ENCODE results near the gene CELF1.

The CELF1 gene

DNA sequence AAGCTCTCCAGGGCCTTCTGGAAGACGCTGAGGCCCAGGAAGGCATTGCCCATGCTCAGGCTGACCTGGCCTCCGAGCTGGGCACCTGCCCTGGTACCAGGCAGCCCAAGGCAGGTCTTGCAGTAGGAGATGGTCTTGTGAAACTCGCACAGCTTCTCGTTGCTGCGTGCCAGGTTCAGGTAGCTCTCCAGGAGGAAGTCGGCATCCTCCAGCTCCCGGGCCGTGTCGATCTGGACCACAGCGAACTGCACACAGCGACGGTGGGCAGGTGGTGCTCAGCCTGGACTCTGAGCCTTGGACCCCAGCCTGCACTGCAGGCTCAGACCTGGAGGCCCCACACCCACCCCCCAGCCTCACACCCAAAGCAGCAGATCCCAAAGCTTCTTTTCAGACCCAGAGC, 105.0 kb downstream of the CELF1 start:
- no peaks in the 10 kb centered on the region for H3K27me3 ChIP-seq (ENCODE audit: control insufficient read depth, insufficient read depth, low read length)
- H3K9ac ChIP-seq (ENCODE audit: low read depth, low read length), result no peak overlapping the region
- H3K9me3 ChIP-seq (ENCODE audit: control insufficient read depth, insufficient read depth, low read length), result no peaks in the 10 kb centered on the region
- no peaks in the 10 kb centered on the region for H3K36me3 ChIP-seq (ENCODE audit: control insufficient read depth, insufficient read depth, low read length)
- no peak overlapping the region for H3K4me3 ChIP-seq (ENCODE audit: low read depth, low read length)
- H3K4me1 ChIP-seq (ENCODE audit: control insufficient read depth, insufficient read depth, low read length), result no peaks in the 10 kb centered on the region

DNA sequence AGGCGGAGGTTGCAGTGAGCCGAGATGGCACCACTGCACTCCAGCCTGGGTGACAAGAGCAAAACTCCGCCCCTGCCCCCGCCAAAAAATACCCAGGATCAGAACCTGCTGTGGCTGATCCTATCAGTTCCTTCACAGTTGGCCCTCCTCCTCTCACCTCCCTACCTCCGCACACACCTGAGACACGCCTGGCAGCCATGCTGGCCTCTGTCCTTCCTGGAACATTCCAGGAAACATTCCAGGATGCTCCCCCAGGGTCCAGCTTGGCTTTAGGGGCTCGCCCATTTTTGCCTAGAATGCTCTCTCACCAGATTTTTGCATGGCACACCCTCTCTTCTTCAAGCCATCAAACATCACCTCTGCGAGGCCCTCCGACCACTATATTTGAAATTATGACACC, 106.1 kb downstream of the CELF1 start:
- H3K4me3 ChIP-seq (ENCODE audit: low read depth, low read length), result no peak overlapping the region
- H3K4me1 ChIP-seq (ENCODE audit: control insufficient read depth, insufficient read depth, low read length), result no peaks in the 10 kb centered on the region

GRCh38 chr11:47445840-47446239, 107.1 kb downstream of the CELF1 start:
- no peak overlapping the region for H3K4me3 ChIP-seq (ENCODE audit: low read depth, low read length)
- H3K27me3 ChIP-seq (ENCODE audit: control insufficient read depth, insufficient read depth, low read length), result no peaks in the 10 kb centered on the region
- no peaks in the 10 kb centered on the region for H3K4me1 ChIP-seq (ENCODE audit: control insufficient read depth, insufficient read depth, low read length)
- no peaks in the 10 kb centered on the region for H3K9me3 ChIP-seq (ENCODE audit: control insufficient read depth, insufficient read depth, low read length)
- H3K36me3 ChIP-seq (ENCODE audit: control insufficient read depth, insufficient read depth, low read length), result no peaks in the 10 kb centered on the region
- H3K9ac ChIP-seq (ENCODE audit: low read depth, low read length), result no peak overlapping the region

More for the DNA sequence above, 106.1 kb downstream of the CELF1 start:
- Histone ChIP-seq H3K27me3 (ENCODE audit: control insufficient read depth, insufficient read depth, low read length) (no peaks in the 10 kb centered on the region), H3K9me3 (ENCODE audit: control insufficient read depth, insufficient read depth, low read length) (no peaks in the 10 kb centered on the region), H3K36me3 (ENCODE audit: control insufficient read depth, insufficient read depth, low read length) (no peaks in the 10 kb centered on the region), H3K9ac (ENCODE audit: low read depth, low read length) (no peak overlapping the region)

DNA sequence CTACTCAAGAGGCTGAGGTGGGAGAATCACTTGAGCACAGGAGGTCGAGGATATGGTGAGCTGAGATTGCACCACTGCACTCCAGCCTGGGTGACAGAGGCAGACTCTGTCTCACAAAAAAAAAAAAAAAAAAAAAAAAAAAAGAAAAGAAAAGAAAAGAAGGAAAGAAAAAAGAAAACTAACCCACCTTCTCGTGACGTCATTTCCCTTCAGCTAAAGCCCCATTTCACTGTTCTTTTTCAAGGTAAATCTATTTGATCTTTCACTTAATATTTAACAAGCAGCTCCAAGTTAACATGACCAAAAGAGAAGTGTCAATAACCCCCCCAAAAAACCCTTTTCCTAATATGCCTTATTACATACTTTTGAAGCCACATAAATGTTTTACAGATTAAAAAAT, 109.1 kb downstream of the CELF1 start:
- Histone ChIP-seq H3K4me1 (ENCODE audit: control insufficient read depth, insufficient read depth, low read length) (no peaks in the 10 kb centered on the region), H3K9me3 (ENCODE audit: control insufficient read depth, insufficient read depth, low read length) (no peaks in the 10 kb centered on the region), H3K9ac (ENCODE audit: low read depth, low read length) (no peak overlapping the region), H3K36me3 (ENCODE audit: control insufficient read depth, insufficient read depth, low read length) (no peaks in the 10 kb centered on the region), H3K4me3 (ENCODE audit: low read depth, low read length) (no peak overlapping the region), H3K27me3 (ENCODE audit: control insufficient read depth, insufficient read depth, low read length) (no peaks in the 10 kb centered on the region)

GRCh38 chr11:47443028-47443700, 109.8 kb downstream of the CELF1 start:
- Histone ChIP-seq H3K4me3 (ENCODE audit: low read depth, low read length) (no peak overlapping the region), H3K9ac (ENCODE audit: low read depth, low read length) (no peak overlapping the region), H3K9me3 (ENCODE audit: control insufficient read depth, insufficient read depth, low read length) (no peaks in the 10 kb centered on the region), H3K4me1 (ENCODE audit: control insufficient read depth, insufficient read depth, low read length) (no peaks in the 10 kb centered on the region), H3K27me3 (ENCODE audit: control insufficient read depth, insufficient read depth, low read length) (no peaks in the 10 kb centered on the region), H3K36me3 (ENCODE audit: control insufficient read depth, insufficient read depth, low read length) (no peaks in the 10 kb centered on the region)

GRCh38 chr11:47442514-47442913, 110.4 kb downstream of the CELF1 start:
- no peaks in the 10 kb centered on the region for H3K36me3 ChIP-seq (ENCODE audit: control insufficient read depth, insufficient read depth, low read length)
- H3K4me1 ChIP-seq (ENCODE audit: control insufficient read depth, insufficient read depth, low read length), result no peaks in the 10 kb centered on the region
- H3K4me3 ChIP-seq (ENCODE audit: low read depth, low read length), result no peak overlapping the region
- no peaks in the 10 kb centered on the region for H3K27me3 ChIP-seq (ENCODE audit: control insufficient read depth, insufficient read depth, low read length)
- no peaks in the 10 kb centered on the region for H3K9me3 ChIP-seq (ENCODE audit: control insufficient read depth, insufficient read depth, low read length)
- H3K9ac ChIP-seq (ENCODE audit: low read depth, low read length), result no peak overlapping the region

GRCh38 chr11:47441421-47441820, 111.5 kb downstream of the CELF1 start:
- H3K27me3 ChIP-seq (ENCODE audit: control insufficient read depth, insufficient read depth, low read length), result no peaks in the 10 kb centered on the region
- no peaks in the 10 kb centered on the region for H3K36me3 ChIP-seq (ENCODE audit: control insufficient read depth, insufficient read depth, low read length)
- no peak overlapping the region for H3K4me3 ChIP-seq (ENCODE audit: low read depth, low read length)
- H3K9me3 ChIP-seq (ENCODE audit: control insufficient read depth, insufficient read depth, low read length), result no peaks in the 10 kb centered on the region
- H3K9ac ChIP-seq (ENCODE audit: low read depth, low read length), result no peak overlapping the region
- no peaks in the 10 kb centered on the region for H3K4me1 ChIP-seq (ENCODE audit: control insufficient read depth, insufficient read depth, low read length)

GRCh38 chr11:47440054-47440476, 112.9 kb downstream of the CELF1 start:
- H3K9me3 ChIP-seq (ENCODE audit: control insufficient read depth, insufficient read depth, low read length), result no peaks in the 10 kb centered on the region
- H3K36me3 ChIP-seq (ENCODE audit: control insufficient read depth, insufficient read depth, low read length), result no peaks in the 10 kb centered on the region
- no peaks in the 10 kb centered on the region for H3K4me1 ChIP-seq (ENCODE audit: control insufficient read depth, insufficient read depth, low read length)
- no peaks in the 10 kb centered on the region for H3K27me3 ChIP-seq (ENCODE audit: control insufficient read depth, insufficient read depth, low read length)
- no peak overlapping the region for H3K9ac ChIP-seq (ENCODE audit: low read depth, low read length)
- H3K4me3 ChIP-seq (ENCODE audit: low read depth, low read length), result no peak overlapping the region

- Histone ChIP-seq H3K36me3 (ENCODE audit: control insufficient read depth, insufficient read depth, low read length) (no peaks in the 10 kb centered on the region), H3K4me3 (ENCODE audit: low read depth, low read length) (no peak overlapping the region), H3K9ac (ENCODE audit: low read depth, low read length) (no peak overlapping the region), H3K27me3 (ENCODE audit: control insufficient read depth, insufficient read depth, low read length) (no peaks in the 10 kb centered on the region), H3K4me1 (ENCODE audit: control insufficient read depth, insufficient read depth, low read length) (no peaks in the 10 kb centered on the region), H3K9me3 (ENCODE audit: control insufficient read depth, insufficient read depth, low read length) (no peaks in the 10 kb centered on the region)
Observed at GRCh38 chr11:47438721-47439120, 114.2 kb downstream of the CELF1 start.

DNA sequence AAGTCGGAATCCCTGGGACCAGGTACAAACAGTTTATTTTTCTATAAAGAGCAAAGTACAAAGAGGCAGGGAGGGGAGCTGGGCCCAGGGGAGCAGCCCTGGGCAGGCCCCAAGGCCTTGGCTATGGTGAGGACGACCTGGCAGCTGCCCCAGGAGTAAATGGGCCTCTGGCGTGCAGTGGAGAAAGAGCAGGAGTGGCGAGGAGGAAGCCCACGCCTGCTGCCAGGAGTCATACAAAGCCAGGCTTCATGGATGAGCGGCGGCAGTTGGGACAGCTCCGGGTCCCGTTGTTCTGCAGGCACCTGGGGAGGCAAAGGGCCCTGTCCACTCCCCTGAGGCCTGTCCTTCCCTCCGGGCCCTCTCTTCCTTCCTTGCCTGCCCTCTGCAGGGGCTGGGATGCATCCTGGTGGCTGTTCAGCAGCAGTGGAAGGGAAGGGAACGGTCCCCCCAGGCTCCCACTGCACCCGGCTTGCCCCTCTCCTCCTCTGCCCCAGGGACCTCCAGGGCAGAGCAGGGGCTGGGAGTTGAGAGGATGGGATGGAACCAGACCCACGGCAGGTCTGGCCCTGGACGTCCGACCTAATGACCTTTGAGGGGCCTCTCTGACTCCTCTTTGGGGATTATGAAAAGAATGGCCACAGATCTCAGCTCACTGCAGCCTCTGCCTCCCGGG, 115.0 kb downstream of the CELF1 start:
- Histone ChIP-seq H3K9ac (ENCODE audit: low read depth, low read length) (no peak overlapping the region), H3K4me3 (ENCODE audit: low read depth, low read length) (no peak overlapping the region), H3K27me3 (ENCODE audit: control insufficient read depth, insufficient read depth, low read length) (no peaks in the 10 kb centered on the region), H3K36me3 (ENCODE audit: control insufficient read depth, insufficient read depth, low read length) (no peaks in the 10 kb centered on the region), H3K4me1 (ENCODE audit: control insufficient read depth, insufficient read depth, low read length) (no peaks in the 10 kb centered on the region), H3K9me3 (ENCODE audit: control insufficient read depth, insufficient read depth, low read length) (no peaks in the 10 kb centered on the region)

GRCh38 chr11:47437218-47437745, 115.7 kb downstream of the CELF1 start:
- no peaks in the 10 kb centered on the region for H3K27me3 ChIP-seq (ENCODE audit: control insufficient read depth, insufficient read depth, low read length)
- no peaks in the 10 kb centered on the region for H3K9me3 ChIP-seq (ENCODE audit: control insufficient read depth, insufficient read depth, low read length)
- no peaks in the 10 kb centered on the region for H3K36me3 ChIP-seq (ENCODE audit: control insufficient read depth, insufficient read depth, low read length)
- no peak overlapping the region for H3K4me3 ChIP-seq (ENCODE audit: low read depth, low read length)
- H3K9ac ChIP-seq (ENCODE audit: low read depth, low read length), result no peak overlapping the region
- no peaks in the 10 kb centered on the region for H3K4me1 ChIP-seq (ENCODE audit: control insufficient read depth, insufficient read depth, low read length)

GRCh38 chr11:47436726-47437125, 116.2 kb downstream of the CELF1 start:
- Histone ChIP-seq H3K4me3 (ENCODE audit: low read depth, low read length) (no peak overlapping the region), H3K9me3 (ENCODE audit: control insufficient read depth, insufficient read depth, low read length) (no peaks in the 10 kb centered on the region), H3K27me3 (ENCODE audit: control insufficient read depth, insufficient read depth, low read length) (no peaks in the 10 kb centered on the region), H3K4me1 (ENCODE audit: control insufficient read depth, insufficient read depth, low read length) (no peaks in the 10 kb centered on the region), H3K36me3 (ENCODE audit: control insufficient read depth, insufficient read depth, low read length) (no peaks in the 10 kb centered on the region), H3K9ac (ENCODE audit: low read depth, low read length) (no peak overlapping the region)
